ENCODE results near the gene KRTAP5-11. TPM values are rescaled to one million over a fixed set of nuclear protein-coding genes. Genes with fewer than 3 reads are reported as not detected.
"Not testable (repeated sequence)": the region's sequence is repeated elsewhere in the genome, so short reads cannot be mapped to it uniquely, and the experiment has no call there.

KRTAP5-11 gene
- total RNA-seq, result not detected in 2 replicates

GRCh38 chr11:71582309-71582895 is at the start of gene KRTAP5-11:
Gene KRTAP5-11, minus strand, starts transcription at chr11:71582875. Its CDS starts 38 bp downstream, at chr11:71582837.
- H3K27me3 ChIP-seq (ENCODE audit: control insufficient read depth, insufficient read depth, low read length), result peaks cover 4% of the 10 kb centered on the region
- H3K4me3 ChIP-seq (ENCODE audit: low read depth, low read length), result no peak within 1 kb of the TSS
- DNase-seq (ENCODE audit: low read depth) (no peak), FAIRE-seq (no peak)
- TF ChIP-seq CTCF (IDR thresholded peaks at IDR 0.05; ENCODE audit: insufficient read depth, low read length, severe bottlenecking), result no peak
- no peaks in the 10 kb centered on the region for H3K36me3 ChIP-seq (ENCODE audit: control insufficient read depth, insufficient read depth, low read length)

DNA sequence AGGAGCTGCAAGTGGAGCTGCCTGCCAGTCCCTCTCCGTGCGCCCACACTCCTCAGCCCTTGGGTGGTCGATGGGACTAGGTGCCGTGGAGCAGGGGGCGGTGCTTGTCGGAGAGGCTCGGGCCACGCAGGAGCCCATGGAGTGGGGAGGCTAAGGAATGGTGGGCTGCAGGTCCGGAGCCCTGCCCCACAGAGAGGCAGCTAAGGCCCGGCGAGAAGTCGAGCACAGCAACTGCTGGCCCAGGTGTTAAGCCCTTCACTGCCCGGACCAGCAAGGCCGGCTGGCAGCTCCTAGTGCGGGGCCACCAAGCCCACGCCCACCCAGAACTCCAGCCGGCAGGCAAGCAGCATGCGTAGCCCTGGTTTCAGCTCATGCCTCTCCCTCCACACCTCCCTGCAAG is 48.9 kb upstream of the KRTAP5-11 start:
- H3K4me3 ChIP-seq (ENCODE audit: low read depth, low read length); DNase-seq (ENCODE audit: low read depth); FAIRE-seq; H3K36me3 ChIP-seq (ENCODE audit: control insufficient read depth, insufficient read depth, low read length); H3K27me3 ChIP-seq (ENCODE audit: control insufficient read depth, insufficient read depth, low read length): not testable (repeated sequence)

- not testable (repeated sequence) for H3K4me3 ChIP-seq (ENCODE audit: low read depth, low read length); FAIRE-seq; H3K27me3 ChIP-seq (ENCODE audit: control insufficient read depth, insufficient read depth, low read length); H3K36me3 ChIP-seq (ENCODE audit: control insufficient read depth, insufficient read depth, low read length)
- peak; percentile 22 for DNase-seq (ENCODE audit: low read depth)
Observed at GRCh38 chr11:71630071-71630470, 47.4 kb upstream of the KRTAP5-11 start.

DNA sequence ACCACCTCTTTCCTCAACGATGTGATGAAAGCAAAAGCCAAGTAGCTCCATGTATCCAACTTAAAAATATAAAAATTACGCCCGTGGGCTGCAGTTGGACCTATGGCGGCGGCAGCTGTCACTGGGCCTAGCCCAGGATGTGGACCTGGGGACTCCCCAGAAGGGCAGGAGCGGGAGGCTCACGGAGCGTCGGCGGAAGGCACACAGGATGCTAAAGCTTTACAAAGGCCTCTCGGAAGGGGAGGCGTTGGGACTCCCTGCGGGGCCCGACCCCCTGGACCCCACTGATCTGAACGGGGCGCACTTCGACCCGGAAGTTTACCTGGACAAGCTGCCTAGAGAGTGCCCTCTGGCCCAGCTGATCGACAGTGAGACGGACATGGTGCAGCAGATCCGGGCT is 46.3 kb upstream of the KRTAP5-11 start:
- not testable (repeated sequence) for H3K27me3 ChIP-seq (ENCODE audit: control insufficient read depth, insufficient read depth, low read length); DNase-seq (ENCODE audit: low read depth); H3K36me3 ChIP-seq (ENCODE audit: control insufficient read depth, insufficient read depth, low read length); H3K4me3 ChIP-seq (ENCODE audit: low read depth, low read length); FAIRE-seq

DNA sequence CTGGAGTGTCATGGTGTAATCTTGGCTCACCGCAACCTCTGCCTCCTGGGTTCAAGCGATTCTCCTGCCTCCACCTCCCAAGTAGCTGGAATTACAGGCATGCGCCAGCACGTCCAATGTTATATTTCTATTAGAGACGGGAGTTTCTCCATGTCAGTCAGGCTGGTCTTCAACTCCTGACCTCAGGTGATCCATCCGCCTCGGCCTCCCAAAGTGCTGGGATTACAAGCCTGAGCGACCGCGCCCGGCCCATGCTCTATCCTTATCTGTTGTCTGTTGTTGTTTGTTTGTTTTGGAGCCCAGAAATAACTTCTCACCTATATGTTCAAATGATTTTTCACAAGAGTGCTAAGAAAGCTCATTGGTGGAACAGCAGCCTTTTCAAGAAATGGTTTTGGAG is 40.6 kb upstream of the KRTAP5-11 start:
- not testable (repeated sequence) for FAIRE-seq; H3K4me3 ChIP-seq (ENCODE audit: low read depth, low read length); DNase-seq (ENCODE audit: low read depth); H3K27me3 ChIP-seq (ENCODE audit: control insufficient read depth, insufficient read depth, low read length); H3K36me3 ChIP-seq (ENCODE audit: control insufficient read depth, insufficient read depth, low read length)

- not testable (repeated sequence) for H3K36me3 ChIP-seq (ENCODE audit: control insufficient read depth, insufficient read depth, low read length); FAIRE-seq; DNase-seq (ENCODE audit: low read depth); H3K4me3 ChIP-seq (ENCODE audit: low read depth, low read length); H3K27me3 ChIP-seq (ENCODE audit: control insufficient read depth, insufficient read depth, low read length)
Observed at GRCh38 chr11:71622561-71622960, 39.9 kb upstream of the KRTAP5-11 start.

DNA sequence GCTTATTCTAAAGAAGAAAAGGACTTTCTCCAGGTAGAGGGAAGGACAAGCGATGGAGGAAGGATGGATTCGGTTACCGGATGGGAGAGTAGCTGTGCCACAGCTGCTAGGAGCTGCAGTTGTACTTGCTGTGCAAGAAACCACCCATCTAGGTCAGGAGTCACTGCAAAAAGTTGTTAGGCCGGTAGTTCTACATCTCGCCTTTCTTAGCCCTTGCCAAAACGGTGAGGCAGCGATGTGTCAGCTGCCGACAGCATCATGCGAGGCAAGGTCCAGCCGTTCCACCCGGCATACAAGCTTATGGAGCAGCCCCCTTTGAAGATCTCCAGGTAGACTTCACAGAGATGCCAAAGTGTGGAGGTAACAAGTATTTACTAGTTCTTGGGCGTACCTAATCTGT is 32.3 kb upstream of the KRTAP5-11 start:
- peak; percentile 97 for DNase-seq (ENCODE audit: low read depth)
- H3K36me3 ChIP-seq (ENCODE audit: control insufficient read depth, insufficient read depth, low read length); FAIRE-seq; H3K27me3 ChIP-seq (ENCODE audit: control insufficient read depth, insufficient read depth, low read length); H3K4me3 ChIP-seq (ENCODE audit: low read depth, low read length): not testable (repeated sequence)

DNA sequence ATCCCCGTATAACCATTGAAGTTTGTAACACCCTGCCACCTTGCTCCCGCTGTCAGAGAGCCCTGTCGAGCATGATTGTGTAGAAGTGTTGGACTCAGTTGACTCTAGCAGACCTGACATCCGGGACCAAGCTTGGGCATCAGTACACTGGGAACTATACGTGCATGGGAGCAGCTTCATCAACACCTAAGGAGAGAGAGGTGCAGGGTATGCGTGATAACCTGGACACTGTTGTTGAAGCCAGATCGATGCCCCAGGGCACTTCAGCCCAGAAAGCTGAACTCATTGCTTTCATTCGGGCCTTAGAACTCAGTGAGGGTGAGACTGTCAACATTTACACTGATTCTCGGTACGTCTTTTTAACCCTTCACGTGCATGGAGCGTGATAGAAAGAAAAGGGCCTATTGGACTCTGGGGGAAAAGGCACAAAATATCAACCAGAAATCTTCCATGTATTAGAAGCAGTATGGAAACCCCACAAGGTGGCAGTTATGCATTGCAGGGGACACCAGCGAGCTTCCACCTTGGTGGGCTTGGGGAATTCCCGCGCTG is 31.8 kb upstream of the KRTAP5-11 start:
- not testable (repeated sequence) for H3K27me3 ChIP-seq (ENCODE audit: control insufficient read depth, insufficient read depth, low read length); DNase-seq (ENCODE audit: low read depth); H3K36me3 ChIP-seq (ENCODE audit: control insufficient read depth, insufficient read depth, low read length); FAIRE-seq; H3K4me3 ChIP-seq (ENCODE audit: low read depth, low read length)

- not testable (repeated sequence) for H3K36me3 ChIP-seq (ENCODE audit: control insufficient read depth, insufficient read depth, low read length); FAIRE-seq; H3K27me3 ChIP-seq (ENCODE audit: control insufficient read depth, insufficient read depth, low read length); H3K4me3 ChIP-seq (ENCODE audit: low read depth, low read length); DNase-seq (ENCODE audit: low read depth)
Observed at GRCh38 chr11:71613931-71614330, 31.3 kb upstream of the KRTAP5-11 start.

DNA sequence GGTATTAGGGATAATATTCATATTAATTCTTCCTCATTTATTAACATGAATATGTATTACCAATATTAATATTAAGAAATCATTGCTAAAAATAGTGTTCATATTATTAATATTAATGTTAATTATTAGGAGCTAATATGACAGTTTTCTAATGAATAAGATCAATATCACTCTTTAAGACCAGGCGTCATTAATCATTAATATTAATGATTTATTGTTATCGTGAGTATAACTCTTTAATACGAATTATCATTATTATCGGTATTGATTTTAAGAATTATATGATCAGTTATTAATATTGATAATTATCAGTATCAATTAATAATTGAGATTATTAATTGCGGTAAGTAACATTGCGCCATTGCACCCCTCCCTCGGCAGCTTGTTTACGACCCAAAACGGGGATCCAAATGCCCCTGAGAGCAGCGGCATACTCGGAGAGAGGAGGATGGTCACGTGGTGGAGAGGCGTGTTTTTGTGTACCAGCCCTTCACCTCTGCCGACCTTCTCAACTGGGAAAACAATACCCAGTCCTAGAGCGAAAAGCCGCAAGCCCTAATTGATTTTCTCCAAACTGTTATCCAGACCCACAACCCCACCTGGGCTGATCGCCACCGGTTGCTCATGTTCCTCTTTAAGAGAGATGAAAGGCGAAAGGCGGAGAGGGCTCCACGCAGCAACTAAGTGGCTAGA is 28.7 kb upstream of the KRTAP5-11 start:
- FAIRE-seq, result not testable (repeated sequence)

GRCh38 chr11:71608272-71608671 is 25.6 kb upstream of the KRTAP5-11 start:
- FAIRE-seq; DNase-seq (ENCODE audit: low read depth); H3K4me3 ChIP-seq (ENCODE audit: low read depth, low read length); H3K36me3 ChIP-seq (ENCODE audit: control insufficient read depth, insufficient read depth, low read length); H3K27me3 ChIP-seq (ENCODE audit: control insufficient read depth, insufficient read depth, low read length): not testable (repeated sequence)

More for the DNA sequence above, 28.7 kb upstream of the KRTAP5-11 start:
- DNase-seq (ENCODE audit: low read depth); H3K36me3 ChIP-seq (ENCODE audit: control insufficient read depth, insufficient read depth, low read length); H3K27me3 ChIP-seq (ENCODE audit: control insufficient read depth, insufficient read depth, low read length); H3K4me3 ChIP-seq (ENCODE audit: low read depth, low read length): not testable (repeated sequence)

- not testable (repeated sequence) for FAIRE-seq; H3K4me3 ChIP-seq (ENCODE audit: low read depth, low read length); H3K27me3 ChIP-seq (ENCODE audit: control insufficient read depth, insufficient read depth, low read length); DNase-seq (ENCODE audit: low read depth); H3K36me3 ChIP-seq (ENCODE audit: control insufficient read depth, insufficient read depth, low read length)
Observed at GRCh38 chr11:71607520-71608216, 25.0 kb upstream of the KRTAP5-11 start.

DNA sequence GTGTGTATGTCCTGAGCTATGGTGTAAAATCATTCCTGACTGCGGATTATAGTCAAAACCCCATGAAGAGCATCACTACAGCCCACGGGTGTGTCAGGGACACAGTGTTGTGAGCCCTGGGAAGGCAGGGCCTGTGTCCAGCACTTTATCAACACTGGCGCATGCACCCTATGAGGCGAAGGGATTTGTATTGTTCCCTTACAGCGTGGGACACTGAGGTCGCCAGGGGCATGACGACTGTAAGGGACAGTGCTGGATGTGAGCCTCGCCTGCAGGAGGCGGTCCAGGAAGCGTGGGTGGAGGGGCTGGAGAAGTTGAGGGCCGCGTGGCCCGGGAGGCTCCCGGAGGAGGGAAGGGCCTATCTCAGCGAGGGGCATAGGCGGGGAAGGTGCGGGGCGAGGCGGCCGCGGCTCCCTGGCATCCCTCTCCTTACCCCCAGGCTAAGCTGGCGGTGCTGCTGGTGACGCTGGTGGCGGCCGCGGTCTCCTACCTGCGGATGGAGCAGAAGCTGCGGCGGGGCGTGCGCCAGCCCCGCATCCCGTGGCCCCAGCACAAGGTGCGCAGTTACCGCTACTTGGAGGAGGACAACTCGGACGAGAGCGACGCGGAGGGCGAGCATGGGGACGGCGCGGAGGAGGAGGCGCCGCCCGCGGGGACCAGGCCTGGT is 24.3 kb upstream of the KRTAP5-11 start:
- H3K4me3 ChIP-seq (ENCODE audit: low read depth, low read length); H3K36me3 ChIP-seq (ENCODE audit: control insufficient read depth, insufficient read depth, low read length); DNase-seq (ENCODE audit: low read depth); H3K27me3 ChIP-seq (ENCODE audit: control insufficient read depth, insufficient read depth, low read length); FAIRE-seq: not testable (repeated sequence)

Data from bronchial epithelial cell (primary cell).